Cardiac fibroblast (primary cell): Measurements from ENCODE around the gene DDX59.
"Not testable (repeated sequence)": the region's sequence is repeated elsewhere in the genome, so short reads cannot be mapped to it uniquely, and the experiment has no call there.

Experiments
- DNase-seq, 2 donors: peaks; one replicate each; pipeline versions ENCODE4 v3.0.0 to v3.0.0-alpha.2; 2010; ENCODE audit warnings: low read depth in 2 of 2
- H3K4me3 ChIP-seq, 2 donors: replicated peaks in 1 of 2; 1 replicate in 1 of 2; 2 replicates in 1 of 2; pipeline ENCODE4 v1.5.1; 2011; ENCODE audit warnings: low read depth in 2 of 2, low read length in 2 of 2, mild to moderate bottlenecking in 2 of 2, moderate library complexity in 1 of 2
- CTCF ChIP-seq: IDR thresholded peaks from one replicate; pipeline ENCODE4 v1.5.1; 2011; ENCODE audit warnings: low read depth, mild to moderate bottlenecking, low read length, inconsistent platforms

Gene DDX59

GRCh38 chr1:200634261-200635122, 35.2 kb downstream of the DDX59 start:
- TF ChIP-seq CTCF, result no peak
- no peak overlapping the region for H3K4me3 ChIP-seq
- no peak for DNase-seq

GRCh38 chr1:200631375-200631774, 38.3 kb downstream of the DDX59 start:
- no peak for DNase-seq
- TF ChIP-seq CTCF, result no peak
- no peak overlapping the region for H3K4me3 ChIP-seq

- not testable (repeated sequence) for H3K4me3 ChIP-seq, DNase-seq
Measured at GRCh38 chr1:200630515-200630899, 39.2 kb downstream of the DDX59 start.

GRCh38 chr1:200629876-200630514, 39.7 kb downstream of the DDX59 start:
- no peak overlapping the region for H3K4me3 ChIP-seq
- no peak for DNase-seq
- TF ChIP-seq CTCF, result no peak

- no peak overlapping the region for H3K4me3 ChIP-seq
- no peak for TF ChIP-seq CTCF
- DNase-seq, result no peak
Measured at GRCh38 chr1:200628223-200628881, 41.4 kb downstream of the DDX59 start.

GRCh38 chr1:200627575-200628222, 42.0 kb downstream of the DDX59 start:
- no peak for TF ChIP-seq CTCF
- no peak overlapping the region for H3K4me3 ChIP-seq
- no peak for DNase-seq
